NK-92 (cell line): ENCODE results near the gene PROSER2.

ENCODE experiments used
- DNase-seq: peaks from one replicate; lab custom pipeline; 2025; ENCODE audit not compliant: unreplicated experiment; lab: John Stamatoyannopoulos, UW

Gene PROSER2

GRCh38 chr10:11866199-11866925 lies 43.2 kb downstream of the PROSER2 start:
- DNase-seq: no peak

- no peak for DNase-seq
Measured at GRCh38 chr10:11869219-11869618, 46.1 kb downstream of the PROSER2 start.

DNA sequence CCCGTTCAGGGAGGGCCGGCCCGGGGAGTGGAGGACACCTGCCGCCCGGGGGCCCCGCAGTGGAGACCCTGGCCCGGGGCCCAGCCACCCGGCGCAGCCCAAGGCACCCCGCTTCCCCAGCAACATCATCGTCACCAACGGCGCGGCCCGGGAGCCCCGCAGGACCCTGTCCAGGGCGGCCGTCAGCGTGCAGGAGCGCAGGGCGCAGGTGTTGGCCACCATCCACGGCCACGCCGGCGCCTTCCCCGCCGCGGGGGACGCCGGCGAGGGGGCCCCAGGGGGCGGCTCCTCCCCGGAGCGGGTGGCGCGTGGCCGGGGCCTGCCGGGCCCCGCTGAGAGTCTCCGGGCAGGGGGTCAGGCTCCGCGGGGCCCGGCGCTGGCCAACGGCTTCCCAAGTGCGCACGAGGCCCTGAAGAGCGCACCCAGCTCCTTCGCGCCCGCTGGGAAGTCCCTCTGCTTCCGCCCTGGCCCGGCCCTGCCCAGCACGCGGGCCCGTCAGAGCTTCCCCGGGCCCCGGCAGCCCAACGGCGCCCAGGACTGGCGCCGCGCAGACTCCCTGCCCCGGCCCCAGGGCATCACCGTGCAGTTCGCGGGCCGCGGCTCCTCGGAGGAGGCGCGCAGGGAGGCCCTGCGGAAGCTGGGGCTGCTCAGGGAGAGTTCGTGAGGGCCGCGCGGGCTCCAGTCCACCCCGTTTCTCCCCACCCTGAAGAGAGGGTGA lies 46.7 kb downstream of the PROSER2 start:
- no peak for DNase-seq

DNA sequence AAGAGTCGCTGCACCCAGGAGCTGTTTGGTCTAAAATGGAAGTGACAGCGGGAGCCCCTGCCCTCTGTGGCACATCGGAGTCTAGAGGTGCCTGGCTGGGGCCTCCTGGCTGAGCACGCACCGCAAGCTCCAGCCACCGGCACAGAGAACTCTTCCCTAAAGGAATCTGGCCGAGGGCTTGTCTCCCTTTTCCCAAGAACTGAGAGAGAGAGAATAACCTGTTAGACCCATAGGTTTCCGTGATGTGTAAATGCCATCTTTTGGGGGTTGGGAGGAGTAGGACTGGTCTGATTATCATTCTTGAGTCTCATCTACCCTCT lies 47.3 kb downstream of the PROSER2 start:
- no peak for DNase-seq

DNA sequence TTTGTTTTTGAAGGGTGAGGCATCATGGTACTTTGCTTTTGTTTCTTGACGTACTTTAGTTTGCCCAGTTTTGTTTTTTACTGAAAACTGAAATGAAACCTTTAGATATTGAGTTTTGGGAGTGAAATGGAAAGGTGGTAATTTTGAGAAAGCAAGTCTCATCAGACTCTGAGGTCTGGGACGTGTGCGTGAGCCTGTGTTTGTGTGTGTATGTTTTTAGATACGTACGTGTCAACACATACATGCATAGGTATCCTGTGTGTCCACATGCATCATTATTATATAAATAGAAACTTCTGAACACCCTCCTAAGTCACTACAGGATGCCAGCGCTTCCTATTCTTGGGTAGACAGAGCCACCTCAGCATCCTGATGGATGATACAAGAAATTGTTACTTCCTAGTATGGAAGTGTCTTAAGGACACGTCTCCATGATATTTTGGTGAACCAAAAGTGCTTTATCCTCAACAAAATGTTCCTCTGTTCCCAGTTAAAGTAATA lies 47.8 kb downstream of the PROSER2 start:
- no peak for DNase-seq

DNA sequence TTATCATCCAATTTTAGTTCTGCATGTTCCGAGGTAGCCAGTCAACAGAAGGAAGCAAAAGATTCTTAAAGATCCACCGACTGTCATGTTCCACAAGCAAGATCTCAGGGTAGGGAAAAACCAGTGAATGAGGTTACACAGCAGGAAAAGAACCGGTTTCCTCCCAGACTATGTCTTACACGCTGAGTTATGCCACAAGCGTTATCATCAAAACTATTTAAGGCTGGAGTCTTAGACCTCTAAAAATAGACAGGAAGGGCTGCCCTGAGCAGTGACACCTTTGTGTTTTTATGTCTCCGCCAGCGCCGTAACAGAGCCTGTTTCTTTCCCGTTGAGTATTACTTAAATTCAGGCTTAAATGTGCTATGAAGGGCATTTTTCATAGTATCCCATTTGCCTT lies 48.3 kb downstream of the PROSER2 start:
- no peak for DNase-seq

- DNase-seq: no peak
Measured at GRCh38 chr10:11874568-11875493, 51.7 kb downstream of the PROSER2 start.

- DNase-seq: no peak
Measured at GRCh38 chr10:11875494-11876281, 52.5 kb downstream of the PROSER2 start.

DNA sequence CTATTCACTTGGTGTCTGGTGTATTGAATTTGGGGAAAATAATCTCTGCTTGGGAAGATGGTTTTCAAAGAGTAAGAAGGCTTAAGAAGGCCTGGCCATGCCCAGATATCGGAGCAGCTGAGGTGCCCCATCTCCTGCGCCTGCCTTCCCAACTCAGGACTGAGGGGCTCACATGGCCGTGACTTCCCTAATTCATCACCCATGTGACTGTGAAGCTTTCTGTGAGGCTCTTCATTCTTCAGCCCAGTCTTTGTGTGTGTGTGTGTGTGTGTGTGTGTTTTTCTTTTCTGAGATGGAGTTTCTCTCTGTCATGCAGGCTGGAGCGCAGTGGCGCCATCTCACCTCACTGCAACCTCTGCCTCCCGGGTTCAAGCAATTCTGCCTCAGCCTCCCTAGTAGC lies 53.2 kb downstream of the PROSER2 start:
- no peak for DNase-seq

GRCh38 chr10:11876805-11877590 lies 53.8 kb downstream of the PROSER2 start:
- DNase-seq: no peak

- DNase-seq: no peak
Measured at GRCh38 chr10:11877591-11877905, 54.4 kb downstream of the PROSER2 start.

GRCh38 chr10:11878776-11879175 lies 55.6 kb downstream of the PROSER2 start:
- DNase-seq: no peak

GRCh38 chr10:11879387-11880094 lies 56.4 kb downstream of the PROSER2 start:
- DNase-seq: no peak

- DNase-seq: no peak
Measured at GRCh38 chr10:11880151-11881029, 57.2 kb downstream of the PROSER2 start.

DNA sequence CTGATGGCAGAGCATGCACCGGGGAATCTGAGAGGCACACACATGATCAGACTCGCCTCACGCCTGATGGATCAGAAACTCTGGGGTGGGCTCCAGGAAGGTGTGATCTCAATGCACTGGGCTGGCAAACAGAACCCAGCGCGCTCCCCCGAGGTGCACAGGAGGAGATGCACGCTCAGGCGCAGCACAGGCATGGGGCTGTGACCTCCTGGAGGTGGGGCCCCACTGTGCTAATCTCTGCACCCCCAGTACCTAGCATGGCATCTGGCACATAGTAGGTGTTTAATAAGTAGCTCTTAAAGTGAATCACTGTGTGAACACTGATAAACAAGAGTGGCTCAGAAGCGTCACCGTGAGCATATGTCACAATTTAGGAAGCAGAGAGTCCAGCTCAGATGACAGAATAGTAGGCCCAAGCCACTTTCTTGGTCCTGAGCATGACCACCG lies 57.9 kb downstream of the PROSER2 start:
- no peak for DNase-seq

GRCh38 chr10:11881477-11882417 lies 58.6 kb downstream of the PROSER2 start:
- DNase-seq: no peak

- DNase-seq: no peak
Measured at GRCh38 chr10:11882646-11883375, 59.7 kb downstream of the PROSER2 start.
